Measurements from ENCODE around the gene LAS1L. TPM values are rescaled to one million over a fixed set of nuclear protein-coding genes. Genes with fewer than 3 reads are reported as not detected.

The LAS1L gene
- total RNA-seq (2022; extraction: Qiagen RNA extraction; ENCODE audit: low read depth), result 60.3 to 74.0 TPM (median 70.2 TPM) in 5 replicates

GRCh38 chrX:65534450-65535292, at the start of gene LAS1L:
LAS1L (minus strand) TSS chrX:65534787; CDS start chrX:65534715, 72 bp downstream.

Other genes with a start within 250 kb of the LAS1L start
- gene MSN, start 132.9 kb upstream of the LAS1L start, total RNA-seq (2022; extraction: Qiagen RNA extraction; ENCODE audit: low read depth), result 244 to 312 TPM (median 291 TPM) in 5 replicates